Measurements from ENCODE around the gene KBTBD3.

The KBTBD3 gene, protein sequence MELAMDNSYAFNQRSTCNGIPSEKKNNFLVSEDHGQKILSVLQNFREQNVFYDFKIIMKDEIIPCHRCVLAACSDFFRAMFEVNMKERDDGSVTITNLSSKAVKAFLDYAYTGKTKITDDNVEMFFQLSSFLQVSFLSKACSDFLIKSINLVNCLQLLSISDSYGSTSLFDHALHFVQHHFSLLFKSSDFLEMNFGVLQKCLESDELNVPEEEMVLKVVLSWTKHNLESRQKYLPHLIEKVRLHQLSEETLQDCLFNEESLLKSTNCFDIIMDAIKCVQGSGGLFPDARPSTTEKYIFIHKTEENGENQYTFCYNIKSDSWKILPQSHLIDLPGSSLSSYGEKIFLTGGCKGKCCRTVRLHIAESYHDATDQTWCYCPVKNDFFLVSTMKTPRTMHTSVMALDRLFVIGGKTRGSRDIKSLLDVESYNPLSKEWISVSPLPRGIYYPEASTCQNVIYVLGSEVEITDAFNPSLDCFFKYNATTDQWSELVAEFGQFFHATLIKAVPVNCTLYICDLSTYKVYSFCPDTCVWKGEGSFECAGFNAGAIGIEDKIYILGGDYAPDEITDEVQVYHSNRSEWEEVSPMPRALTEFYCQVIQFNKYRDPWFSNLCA

DNA sequence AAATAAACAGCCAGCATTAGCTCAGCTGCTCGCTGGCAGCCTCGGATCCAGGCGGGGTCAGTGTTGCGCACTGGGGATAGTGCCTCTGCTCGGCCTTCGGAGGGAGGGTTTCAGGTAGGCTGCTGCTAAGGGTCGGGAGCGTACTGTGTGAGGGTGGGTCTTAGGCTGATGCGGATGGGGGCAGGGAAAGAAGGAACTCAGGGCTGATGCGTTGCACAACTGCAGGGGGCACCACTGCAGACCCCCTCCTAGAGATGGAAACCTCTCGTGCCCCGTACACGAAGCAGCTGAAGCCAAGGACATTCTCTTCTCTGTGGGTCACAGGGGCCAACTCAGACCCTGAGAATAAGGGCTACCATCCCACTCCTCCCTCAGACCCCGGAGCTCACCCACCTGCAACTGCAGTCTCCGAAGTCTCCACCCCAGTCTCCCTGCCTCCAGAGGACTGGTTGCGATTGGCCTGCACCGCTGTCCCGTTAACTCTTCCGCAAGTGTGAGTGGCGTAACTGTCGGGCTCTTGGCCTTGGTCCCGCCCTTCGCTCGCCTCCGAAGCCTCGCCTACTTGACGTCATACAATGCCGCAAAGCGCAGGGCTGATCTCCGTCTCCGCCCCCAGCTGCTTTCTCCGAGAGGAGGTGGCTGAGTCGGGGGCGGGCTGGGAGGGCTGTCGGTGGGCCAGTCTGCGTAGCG, at the start of gene KBTBD3:
TSS of gene KBTBD3 (minus strand) at position 429 of the 690 bp plus-strand sequence. CDS start 18,250 bp downstream, outside the sequence.
- DNase-seq: peak; percentile 86 to 96 (median 92)

DNA sequence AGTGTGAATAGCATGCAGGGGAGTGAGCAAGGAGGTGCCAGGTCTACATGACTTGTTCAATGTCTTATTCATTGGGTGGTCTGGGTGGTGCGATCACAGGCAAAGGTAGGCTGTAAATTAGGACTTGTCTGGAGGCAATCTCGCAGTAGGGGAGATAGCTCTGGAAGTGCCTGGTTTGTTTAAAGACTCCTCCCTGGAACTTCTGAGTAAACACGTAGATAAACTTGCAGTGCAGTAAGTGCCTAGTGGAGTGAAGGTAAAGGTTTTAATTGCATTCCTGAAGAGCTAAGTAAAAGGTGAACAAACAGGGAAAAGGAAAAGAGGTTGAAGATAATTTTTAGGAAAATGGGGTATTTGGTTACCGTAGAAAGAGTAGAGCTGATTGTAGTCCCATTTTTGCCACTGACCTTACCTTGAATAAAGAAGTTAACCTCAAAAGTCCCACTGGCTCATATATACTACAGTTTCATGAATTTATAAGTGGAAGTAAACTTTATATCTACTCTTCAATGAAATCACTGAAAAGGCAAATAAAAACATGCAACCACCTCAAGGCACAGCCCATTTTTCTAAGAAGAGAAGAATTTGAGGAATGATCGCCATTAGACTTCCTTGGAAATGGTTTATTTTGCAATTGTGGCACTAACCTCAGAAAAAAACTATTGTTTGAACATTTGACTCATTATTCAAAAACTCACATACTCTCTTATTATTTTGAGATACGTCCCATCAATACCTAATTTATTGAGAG, 44.6 kb upstream of the KBTBD3 start:
- no peak for DNase-seq

DNA sequence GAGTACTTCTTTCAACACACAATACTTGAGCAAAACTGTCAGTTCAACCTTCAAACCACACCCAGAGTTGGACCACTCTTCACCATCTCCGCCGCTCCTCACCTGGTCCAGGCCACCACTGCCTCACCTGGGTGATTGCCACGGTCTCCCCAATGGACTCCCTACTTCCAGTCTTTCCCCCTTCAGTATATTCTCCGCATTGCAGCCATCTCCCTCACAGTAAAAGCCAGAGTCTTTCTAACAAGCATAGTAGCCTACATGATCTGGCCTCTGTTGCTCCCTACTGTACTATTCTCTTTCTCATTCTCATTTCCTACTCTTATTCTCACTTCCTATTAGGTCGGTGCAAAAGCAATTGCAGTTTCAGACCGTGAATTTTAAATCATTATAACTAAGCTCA, 28.8 kb upstream of the KBTBD3 start:
- no peak for DNase-seq

DNA sequence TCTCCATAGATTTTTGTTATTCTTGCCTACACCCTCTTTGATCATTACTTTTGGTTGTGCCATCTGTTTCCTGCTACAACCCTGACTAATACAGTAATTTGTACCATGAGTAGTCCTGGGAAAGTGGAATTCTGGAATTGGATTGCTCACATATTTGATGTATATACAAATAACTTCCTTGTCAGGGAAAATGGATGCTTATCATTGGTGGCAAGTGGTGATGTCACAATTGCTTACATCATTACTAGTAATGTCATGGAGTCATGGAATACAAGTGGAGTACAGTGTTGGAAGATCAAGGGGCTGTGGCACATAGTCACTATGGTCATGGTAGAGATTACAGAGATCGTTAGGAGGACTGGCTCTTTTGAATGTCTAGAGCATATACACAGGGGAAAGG, 24.7 kb upstream of the KBTBD3 start:
- no peak for DNase-seq

DNA sequence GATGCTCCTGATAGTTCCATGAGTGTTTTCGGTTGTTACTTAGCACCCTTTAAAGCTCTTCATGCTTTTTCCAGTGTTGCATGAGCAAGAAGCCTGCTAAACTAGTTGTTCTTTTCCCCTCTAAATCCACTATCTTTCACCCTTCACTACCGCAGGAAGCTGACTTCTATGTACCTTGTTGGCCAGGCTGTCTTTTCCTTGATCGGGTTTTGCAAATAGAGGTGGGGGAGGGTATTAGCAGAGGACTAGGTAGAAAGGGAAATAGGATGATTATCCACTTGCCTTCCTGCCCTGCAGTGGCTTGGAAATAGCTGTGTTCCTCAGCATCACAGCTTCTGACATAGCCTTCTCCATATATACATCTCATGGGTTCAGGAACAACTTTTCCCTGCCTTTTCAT, 24.2 kb upstream of the KBTBD3 start:
- DNase-seq: no peak

DNA sequence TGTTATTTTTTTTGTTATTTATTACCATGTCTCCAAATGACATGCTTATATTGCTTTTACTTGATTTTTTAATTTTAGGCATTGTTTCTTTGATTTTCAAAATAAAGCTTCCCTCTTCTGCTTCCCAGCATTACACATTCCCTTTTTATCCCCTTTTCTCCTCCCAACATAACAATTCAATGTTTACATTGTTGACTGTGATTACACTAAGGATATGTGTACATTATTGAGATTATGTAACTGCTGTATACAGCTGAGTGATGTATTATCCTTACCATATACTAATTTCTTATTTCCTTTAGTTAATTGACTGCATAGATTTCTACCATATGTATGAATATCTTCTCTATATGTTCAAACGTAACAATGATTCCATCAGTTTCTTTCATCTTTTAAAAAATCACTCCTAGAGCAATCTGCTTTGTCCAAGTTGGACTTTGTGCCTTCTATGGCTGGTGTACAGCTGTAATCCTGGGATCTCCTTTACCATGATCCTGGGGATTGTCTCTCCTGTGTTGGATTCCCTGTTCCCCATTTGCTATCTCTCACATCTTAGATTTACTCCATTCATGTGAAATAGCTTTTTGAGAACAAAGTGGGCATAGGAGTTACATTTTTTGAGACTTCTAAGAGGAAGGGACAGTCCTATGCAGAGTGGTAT, 21.9 kb upstream of the KBTBD3 start:
- no peak for DNase-seq

DNA sequence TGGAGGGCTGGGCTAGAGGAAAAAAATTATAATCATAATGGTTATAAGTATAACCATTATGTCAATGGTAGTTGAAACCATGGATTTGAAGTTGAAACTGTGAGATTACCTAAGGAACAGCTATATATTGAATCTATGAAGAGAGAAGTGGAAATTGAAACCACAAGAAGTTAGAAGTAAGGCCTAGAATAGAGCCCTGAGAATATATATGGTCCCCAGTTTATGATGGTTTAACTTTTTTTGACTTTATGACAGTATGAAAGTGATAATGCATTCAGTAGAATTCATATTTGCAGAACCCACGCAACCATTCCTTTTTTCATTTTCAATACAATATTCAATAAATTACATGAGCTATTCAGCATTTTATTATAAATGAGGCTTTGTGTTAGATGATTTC, 15.3 kb upstream of the KBTBD3 start:
- DNase-seq: no peak

DNA sequence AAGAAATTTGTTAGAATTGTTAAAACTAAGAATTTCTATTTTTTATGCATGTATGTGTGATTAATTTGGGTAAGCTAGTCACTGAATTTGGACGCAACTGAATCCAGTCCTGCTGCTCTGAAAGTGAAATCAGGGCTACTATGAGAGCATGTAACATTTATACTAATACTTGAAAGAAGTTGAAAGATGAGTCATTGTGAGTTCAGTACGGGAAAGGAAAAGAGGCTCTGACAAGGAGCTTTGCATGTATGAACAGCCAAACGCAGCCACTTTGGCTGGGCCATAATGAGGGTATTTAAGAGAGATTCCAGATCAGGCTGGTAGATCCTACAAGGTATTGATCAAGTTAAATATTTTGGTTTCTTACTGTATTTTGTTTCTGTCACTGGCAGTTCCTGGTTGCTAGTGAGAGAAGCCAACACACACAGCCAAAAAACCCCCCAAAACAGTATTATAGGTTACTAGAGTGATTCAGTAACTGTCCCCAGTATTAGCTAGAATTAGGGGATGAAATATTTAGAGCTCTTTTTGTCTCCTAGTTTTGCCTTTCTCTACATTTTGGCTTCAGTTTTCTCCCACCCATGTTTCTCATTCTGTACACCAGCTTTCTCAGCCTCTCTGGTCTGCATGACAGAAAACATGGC, 14.5 kb upstream of the KBTBD3 start:
- no peak for DNase-seq

DNA sequence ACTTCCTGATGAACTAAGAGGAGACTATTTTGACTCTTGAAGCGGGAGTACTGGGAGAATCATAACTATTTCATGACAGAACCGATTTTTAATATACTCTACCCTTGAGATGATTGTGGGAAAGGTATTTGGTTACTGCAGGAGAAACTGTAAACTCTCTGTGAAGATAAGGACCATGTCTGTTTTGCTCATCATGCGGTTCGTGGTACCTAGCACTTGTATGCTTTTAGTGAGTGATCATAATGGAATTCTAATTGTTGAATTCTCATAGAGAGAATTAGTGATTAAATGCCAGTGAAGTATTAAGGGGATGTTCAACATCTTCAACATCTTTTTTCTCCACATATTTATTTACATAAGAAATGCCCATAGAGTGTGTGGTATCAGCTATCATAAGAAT, 11.7 kb upstream of the KBTBD3 start:
- DNase-seq: no peak

DNA sequence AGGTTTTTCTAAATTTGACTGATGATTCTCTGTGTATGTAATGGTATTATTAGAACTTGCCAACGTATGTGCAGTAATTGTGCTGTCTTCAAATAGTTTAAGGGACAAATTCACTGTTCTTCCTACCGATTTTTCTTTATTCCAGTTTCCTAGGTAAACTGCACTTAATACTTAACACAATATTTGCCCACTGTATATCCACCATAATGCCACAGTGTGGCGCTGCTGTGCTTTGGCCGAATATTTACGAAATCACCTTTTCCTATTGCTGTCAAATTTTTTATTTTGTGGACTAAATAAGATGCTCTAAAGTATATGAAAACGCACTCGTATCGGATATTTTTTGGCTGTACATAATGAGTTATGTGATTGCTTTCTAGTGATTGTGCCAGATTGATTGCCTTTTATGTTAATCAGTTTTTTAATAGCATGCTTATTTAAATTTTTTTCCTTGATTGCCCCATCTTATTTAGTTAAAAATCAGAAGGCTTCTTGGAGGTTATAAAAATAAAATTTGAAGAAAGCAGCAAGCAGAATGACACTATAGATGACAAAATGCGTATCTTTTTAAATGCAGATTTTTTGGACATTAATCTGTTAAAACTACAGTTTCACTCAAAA, 10.8 kb upstream of the KBTBD3 start:
- DNase-seq: peak in 3 of 4 experiments; percentile 4 to 11 (median 9)

DNA sequence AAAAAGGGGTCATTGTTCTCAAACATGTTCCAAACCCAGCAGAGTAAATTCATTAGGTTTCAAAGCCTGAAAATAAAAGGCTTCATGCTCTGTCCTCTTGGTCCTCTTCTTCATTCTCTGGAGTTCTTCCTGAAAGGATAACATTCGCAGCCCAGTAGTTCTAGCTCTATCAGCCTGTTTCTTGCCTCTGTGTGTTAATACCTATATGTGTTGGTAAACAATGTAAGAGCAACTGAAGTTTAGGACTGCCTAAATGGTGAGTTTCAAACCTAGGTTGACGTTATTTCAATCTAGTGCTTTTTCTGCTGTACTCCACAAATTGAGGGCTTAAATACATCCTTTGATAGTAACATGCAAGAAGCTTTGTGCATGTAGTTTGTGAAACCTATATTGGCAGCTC, 9.7 kb upstream of the KBTBD3 start:
- DNase-seq: no peak

DNA sequence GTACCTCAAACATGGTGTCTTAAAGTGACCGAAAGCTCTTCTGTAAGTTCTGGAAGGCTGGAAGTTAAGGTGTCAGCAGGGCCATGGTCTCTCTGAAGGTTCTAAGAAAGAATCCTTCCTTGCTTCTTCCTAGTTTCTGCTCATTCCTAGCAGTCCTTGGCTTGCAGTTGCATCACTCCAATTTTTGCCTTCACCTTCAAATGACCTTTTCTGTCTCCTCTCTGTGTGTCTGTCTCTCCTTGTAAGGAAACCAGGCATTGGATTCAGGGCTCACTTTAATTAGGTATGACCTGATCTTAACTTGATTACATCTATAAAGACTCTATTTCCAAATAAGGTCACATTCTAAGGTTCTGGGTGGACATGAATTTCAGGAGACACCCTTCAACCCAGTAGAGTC, 9.0 kb upstream of the KBTBD3 start:
- no peak for DNase-seq

DNA sequence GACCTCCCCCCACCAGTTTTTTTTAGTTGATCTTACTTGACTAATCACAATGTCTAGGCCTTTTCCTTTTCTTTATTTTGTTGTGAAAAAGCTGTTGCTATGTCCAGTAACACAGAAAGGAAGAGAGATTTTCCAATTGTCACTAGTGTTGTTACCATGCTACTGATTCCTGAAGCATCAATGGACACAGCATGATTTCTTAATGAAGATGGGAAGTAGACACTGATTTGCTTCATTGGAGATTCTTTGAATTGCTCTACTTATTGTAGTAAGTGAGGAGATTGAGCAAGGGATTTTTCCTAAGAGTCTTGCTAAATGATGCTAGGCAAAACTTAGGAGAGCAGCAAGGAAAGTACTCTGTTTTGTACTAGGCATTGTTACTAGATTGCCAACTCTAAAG, 4.9 kb upstream of the KBTBD3 start:
- no peak for DNase-seq

DNA sequence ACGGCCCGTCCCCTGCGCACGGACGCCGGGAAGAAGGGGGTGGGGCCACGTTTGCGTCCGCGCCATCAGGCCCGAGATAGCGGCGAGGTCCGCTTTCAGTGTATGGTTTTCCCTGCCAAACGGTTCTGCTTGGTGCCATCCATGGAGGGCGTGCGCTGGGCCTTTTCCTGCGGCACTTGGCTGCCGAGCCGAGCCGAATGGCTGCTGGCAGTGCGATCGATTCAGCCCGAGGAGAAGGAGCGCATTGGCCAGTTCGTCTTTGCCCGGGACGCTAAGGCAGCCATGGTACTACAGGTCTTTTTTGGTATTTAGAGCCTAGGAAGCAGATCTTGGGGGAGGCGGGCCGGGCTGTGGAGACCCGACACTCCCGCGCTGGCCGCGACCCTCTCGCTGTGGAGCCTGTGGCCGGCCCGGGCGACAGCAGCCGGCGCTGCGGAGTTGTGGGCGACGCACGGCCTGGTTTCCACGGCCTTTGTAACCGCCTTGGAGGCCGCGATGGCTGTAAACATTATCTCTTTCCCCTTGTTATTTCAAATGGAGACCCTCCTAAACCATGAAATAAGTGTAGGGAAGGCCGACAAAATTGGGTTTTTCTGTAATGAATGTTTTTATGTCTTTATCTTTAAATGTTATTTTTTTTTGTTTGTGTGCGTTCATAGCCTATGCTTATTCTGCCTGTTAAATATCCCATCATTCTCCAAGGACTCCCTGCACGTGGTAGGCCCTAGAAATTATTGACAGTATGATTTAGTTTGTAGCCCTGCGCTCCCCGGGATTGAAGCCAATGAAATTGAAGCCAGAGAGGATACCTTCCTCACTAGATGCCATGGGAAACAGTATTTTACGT, 685 bp upstream of the KBTBD3 start, which contains the start of gene AASDHPPT:
TSS of gene AASDHPPT (plus strand) at position 54 of the 847 bp plus-strand sequence. CDS start at position 103, 49 bp downstream.
- DNase-seq: peak in 1 of 4 experiments; percentile 51

DNA sequence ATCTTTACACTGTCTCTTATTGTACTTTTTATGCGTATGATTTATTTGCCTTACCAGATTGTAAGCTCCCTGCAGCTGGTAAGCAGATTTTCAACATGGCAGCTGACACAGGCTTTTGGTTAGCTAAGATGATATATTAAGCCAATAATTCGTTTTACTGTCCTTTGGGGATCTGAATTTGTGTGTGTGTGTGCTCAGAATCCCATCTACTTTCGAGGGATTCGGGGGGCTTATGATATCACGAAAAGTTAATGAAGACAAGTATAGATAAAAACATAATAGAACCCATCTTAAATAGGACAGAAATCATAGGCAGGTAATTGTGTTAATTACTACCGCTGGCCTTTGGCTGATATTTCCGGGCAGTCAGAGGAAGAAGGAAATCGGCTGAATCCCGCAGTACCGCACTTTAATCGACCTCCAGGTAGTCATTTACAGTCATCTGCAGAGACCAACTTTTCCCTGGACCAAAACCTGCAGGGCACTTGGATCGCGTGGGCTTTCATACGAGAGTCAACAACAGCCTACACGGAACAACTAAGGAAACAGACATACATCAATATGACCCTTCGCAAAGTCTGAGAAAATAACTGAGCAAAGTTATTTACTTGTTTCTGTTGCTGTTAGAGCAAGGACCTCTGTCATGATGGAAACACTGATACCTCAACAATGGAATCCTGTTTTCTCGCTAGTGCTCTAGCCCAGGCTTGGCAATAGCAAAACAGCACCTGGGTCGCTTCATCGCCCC, 802 bp downstream of the KBTBD3 start:
- peak in 1 of 4 experiments; percentile 8 for DNase-seq

DNA sequence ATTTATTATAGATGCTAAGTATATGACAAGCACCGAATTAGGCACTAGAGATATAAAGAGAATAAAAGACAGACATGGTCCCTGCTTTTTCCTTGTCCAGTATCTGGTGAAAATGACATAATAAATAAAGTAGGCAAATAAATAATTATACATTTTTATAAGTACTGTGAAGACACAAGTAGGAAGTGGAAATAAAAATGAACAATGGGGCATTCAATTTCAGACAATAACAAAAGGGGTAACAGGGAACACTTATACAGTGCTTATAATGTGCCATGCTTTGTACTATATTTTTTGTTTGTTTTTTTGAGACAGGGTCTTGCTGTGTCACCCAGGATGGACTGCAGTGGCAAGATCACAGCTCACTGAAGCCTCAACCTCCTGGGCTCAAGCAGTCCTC, 4.3 kb downstream of the KBTBD3 start:
- no peak for DNase-seq

DNA sequence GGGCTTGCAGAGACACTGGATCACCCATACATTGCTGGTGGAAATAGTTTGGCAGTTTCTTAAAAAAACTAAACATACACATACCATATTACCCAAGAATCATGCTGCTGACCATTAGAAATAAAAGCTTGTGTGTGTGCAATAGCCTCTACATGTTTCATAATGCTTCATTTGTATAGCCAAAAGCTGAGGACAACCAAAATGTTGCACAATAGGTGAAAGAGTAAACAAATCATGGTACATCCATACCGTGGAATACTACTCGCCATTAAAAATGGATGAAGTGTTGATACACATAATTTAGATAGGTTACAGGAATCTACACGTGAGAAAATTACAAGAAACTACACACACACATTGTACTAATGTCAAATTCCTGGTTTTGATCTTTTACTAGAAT, 6.5 kb downstream of the KBTBD3 start:
- DNase-seq: no peak

DNA sequence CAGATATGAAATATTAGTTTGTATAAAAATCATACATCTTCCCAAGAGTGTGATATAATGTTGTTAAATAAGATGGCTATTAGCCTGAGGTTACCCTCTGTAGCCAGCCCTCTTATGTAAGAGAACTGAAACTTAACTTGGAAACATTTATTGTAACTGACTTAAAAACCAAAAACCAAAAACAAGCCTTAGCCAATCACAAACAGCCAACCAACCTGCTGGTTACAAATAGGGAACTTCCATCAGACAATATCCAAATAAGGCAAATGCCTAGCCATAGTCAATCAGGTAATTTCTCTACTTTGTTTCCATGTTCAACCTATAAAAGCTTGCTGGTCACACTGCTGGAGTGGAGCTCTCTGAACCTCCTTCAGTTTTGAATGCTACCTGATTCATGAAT, 14.1 kb downstream of the KBTBD3 start:
- no peak for DNase-seq
